Hypothalamus (tissue), 51 donors: ENCODE data around the gene FRMD5.

Source experiments
- DNase-seq, 51 donors: peaks; one replicate each; lab custom pipeline; 2025; lab: John Stamatoyannopoulos, UW

Gene FRMD5

DNA sequence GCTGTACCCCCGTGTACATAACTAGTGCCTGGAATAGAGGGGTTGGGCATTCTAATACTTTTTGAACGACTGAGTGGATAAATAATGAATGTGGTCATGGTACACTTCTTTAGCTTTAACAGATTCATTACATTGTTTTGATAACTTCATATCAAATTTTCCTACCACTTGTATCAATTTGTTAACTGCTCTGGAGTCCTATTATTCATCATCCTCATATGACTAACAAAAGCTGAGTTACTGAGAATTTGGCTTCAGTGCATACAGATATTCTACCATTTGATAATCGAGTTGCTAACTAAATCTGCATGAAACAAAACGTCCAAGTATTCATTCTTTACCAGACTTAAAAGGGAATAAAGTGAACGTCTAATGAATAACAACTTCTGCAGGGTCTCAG is 31.7 kb downstream of the FRMD5 start:
- no peak for DNase-seq

DNA sequence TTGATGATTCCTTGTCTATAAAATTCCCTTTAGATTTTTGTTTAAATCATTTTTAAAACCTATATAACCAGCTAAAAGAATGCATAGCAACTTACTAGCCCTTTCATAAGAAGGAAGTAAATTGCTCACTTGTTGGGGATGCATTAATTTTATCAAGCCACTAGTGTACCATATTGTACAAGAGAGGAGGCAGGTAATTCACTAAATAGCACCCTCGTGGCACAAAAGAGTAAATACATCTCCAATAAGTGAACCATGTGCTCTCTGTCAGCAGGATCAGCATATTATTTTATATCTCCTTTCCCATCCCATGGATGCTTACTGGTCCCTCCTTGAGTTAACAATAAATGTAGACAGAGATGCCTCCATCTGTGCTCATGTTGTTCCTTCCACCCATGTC is 34.3 kb downstream of the FRMD5 start:
- DNase-seq: no peak

DNA sequence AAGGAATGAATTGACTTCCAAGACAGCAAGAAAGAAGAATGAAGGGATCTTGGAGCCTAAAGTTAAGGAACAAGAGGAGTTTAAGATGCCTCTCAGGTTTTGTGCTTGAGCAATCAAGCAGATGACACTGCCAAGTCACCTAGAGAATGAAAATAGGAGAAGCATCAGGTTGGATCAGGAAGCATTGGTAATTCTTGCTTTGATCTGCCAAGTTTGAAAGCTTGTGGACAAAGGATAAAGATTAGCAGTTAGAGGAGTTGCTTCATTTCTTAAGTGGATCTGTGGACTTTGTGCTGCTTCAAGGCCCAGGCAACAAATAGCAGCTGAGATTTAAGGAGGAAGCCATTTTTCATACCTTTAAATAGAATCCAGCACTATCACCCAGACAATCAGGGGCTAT is 35.6 kb downstream of the FRMD5 start:
- no peak for DNase-seq

GRCh38 chr15:44158111-44158510 is 37.0 kb downstream of the FRMD5 start:
- no peak for DNase-seq

GRCh38 chr15:44157679-44158078 is 37.4 kb downstream of the FRMD5 start:
- DNase-seq: no peak

GRCh38 chr15:44153352-44153751 is 41.7 kb downstream of the FRMD5 start:
- no peak for DNase-seq

DNA sequence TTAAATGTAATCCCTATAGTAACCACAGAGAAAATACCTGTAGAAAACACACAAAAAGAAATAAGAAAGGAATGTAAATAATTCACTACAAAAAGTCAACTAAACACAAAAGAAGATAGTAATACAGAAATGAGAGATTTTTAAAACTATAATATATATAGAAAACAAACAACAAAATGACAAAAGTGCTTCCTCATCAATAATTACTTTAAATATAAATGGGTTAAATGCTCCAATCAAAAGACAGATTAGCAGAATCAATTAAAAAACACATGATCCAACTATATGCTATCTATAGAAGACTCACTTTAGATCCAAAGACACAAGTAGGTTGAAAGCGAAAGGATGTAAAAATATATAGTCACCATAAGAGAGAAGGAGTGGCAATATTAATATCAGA is 45.8 kb downstream of the FRMD5 start:
- DNase-seq: no peak

GRCh38 chr15:44148580-44148979 is 46.5 kb downstream of the FRMD5 start:
- DNase-seq: no peak

- DNase-seq: no peak
Measured at GRCh38 chr15:44147636-44148035, 47.4 kb downstream of the FRMD5 start.

GRCh38 chr15:44145495-44145894 is 49.6 kb downstream of the FRMD5 start:
- DNase-seq: no peak

DNA sequence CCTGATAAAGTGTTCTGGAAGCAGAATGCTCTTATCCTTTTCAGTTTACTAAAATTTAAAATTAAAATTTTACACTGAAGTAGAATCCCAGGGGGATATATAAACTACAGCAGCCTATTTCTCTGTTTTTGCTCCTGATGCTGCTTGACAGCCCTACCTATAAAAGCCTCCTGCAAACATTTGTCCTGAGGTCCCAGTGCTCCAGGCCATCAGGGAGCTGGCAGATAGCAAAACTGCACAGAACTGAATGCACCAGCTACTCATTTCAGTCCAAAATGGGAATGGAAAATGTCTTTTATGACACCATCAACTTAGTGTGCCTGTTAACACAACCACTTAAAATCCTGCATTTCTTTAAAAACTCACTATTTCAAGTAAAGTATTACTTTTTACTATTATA is 50.1 kb downstream of the FRMD5 start:
- no peak for DNase-seq

DNA sequence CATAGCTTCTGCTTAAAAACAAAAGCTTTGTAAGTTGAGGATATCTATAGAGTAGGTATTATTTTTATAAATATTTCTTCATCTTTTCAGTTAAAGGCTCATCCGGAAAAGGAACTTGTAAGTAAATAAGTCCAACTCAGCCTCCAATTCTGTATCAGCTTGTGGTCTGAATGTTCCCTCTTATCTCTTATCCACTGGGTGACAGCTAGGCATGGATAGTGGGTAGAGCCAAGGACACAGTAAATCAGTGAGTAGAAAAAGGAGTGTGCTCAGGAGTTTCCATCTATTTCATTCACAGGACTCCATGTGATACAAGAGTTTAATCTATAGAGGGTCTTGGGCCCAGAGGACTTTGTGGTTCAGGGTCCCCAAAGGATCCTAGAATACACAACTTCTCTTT is 50.9 kb downstream of the FRMD5 start:
- no peak for DNase-seq

DNA sequence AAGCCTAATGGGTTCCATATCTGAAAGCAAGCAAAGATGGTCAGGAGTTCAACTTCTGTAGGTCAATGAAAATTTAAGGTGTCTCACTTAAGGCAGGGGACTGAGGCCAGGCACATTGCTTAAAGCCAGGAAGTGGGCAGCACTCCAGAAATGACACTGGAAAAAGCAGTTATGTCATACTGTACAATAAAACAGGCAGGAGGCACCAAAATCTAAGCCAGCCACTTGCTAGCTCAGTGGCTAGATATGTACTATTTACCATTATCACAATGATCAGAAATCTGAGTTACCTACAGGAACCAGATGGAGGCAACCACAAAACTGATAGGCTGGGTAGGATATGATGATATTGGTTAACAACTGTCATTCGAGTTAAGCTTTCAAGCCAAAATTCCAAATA is 57.3 kb downstream of the FRMD5 start:
- no peak for DNase-seq

- DNase-seq: no peak
Measured at GRCh38 chr15:44136991-44137477, 58.0 kb downstream of the FRMD5 start.

DNA sequence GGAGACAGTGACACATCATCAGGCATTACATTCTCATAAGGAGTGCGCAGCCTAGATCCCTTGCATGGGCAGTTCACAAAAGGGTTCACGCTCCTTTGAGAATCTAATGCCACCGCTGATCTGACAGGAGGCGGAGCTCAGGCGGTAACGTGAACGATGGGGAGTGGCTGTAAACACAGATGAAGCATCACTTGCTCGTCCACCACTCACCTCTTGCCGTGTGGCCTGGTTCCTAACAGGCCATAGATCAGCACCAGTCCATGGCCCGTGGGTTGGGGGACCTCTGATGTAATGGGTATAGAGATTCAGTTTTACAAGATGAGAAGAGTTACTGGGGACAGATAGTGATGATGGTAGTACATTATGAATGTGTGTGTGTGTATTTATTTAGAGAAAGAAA is 63.0 kb downstream of the FRMD5 start:
- DNase-seq: no peak

GRCh38 chr15:44130778-44131177 is 64.3 kb downstream of the FRMD5 start:
- no peak for DNase-seq

GRCh38 chr15:44129911-44130310 is 65.2 kb downstream of the FRMD5 start:
- DNase-seq: no peak

DNA sequence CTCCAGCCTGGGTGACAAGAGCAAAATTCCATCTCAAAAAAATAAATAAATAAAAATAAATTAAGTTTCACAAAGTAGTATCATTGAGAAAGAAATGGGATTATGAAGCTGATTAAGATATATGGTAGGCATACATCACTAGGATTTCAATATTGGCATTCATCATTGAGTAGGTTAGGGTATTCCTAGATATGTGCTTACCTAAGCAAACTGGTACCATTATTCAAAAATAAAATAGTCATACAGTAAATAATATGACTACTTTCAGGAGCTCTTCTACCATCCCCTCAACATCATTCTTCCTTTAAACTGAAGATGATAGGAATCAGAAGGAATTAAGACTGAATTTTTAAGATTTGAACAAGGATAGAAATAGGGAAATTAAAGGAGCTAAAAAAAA is 66.6 kb downstream of the FRMD5 start:
- DNase-seq: no peak

DNA sequence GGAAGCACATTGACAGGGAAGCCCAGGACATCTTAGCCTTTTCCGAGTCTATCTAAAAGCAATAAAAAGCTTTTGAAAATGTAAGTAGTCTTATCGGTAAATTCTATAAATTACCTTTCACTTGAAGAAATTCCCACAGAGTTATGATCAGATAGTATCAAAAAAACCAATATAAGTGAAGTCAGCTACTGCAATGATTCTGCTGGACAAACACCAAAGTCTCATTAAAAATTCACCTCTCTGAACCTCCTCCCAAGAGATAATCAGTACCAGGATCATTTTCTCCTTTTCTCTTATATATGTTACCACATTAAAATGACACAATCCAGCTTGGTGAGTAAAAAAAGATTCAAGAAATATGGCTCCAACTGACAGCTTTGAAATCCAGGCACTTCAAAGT is 69.2 kb downstream of the FRMD5 start:
- DNase-seq: no peak

DNA sequence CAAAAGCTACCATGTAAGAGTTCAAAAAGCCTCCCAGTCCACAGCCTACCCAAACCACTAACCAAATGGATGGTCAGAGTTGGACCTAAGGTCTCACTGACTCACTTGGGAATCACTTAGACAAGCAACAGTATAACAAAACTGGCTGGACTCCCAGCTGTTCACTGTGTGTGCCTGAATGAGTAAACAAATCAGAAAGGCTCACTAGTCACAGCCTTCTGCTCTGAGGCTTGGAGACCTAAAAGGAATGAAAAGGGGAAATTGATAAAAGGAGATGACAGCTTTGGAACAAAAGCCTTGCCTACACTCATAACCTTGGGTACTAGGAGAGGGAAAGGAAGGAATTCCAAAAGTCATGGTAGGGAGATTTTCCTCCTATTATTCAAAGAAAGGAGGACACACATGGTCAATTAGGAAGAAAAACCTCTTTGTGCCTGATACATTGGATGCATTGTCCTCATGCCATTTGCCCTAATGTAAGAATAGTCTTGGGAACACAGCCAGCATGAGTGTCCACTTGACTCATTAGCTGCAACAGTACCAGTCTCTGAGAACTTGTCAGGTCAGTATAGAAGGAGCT is 92.3 kb downstream of the FRMD5 start:
- peak in 36 of 51 donors; percentile 5 to 95 (median 42) for DNase-seq

DNA sequence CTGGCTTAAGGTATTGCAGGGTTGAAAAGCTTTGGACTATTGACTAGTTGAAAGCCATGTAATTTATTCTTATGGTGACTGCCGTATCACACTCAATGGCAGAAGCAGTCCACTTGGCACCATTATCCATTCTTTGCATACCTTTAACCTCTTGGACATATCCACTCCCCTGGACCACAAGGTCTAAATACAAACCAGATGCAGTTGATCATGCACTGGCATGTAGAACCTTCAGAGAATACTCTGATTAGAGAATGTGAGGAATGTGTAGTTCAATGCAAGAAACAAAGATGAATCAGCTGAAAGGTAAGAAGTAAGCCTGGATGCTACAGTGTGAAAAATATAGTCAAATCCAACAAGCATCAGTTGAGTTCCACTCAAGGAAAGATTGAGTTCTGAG is 93.1 kb downstream of the FRMD5 start:
- no peak for DNase-seq

DNA sequence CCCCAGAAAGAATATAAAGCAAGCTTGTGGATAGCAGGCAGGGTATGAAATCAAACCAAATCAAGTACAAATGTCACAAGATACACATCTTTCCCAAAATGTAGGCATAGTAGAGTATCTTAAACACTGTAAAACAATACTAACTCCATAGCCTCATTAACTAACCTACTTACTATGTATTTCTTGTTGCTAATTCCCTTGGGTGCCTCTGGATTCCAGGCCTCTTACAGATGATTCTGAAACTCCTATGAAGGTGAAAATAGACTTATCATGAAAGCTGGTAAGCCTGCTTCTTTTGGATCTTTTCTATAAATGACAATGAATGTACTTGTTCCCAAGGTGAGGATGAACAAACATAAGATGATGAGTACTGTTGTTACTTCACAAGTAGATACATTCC is 93.8 kb downstream of the FRMD5 start:
- DNase-seq: no peak

DNA sequence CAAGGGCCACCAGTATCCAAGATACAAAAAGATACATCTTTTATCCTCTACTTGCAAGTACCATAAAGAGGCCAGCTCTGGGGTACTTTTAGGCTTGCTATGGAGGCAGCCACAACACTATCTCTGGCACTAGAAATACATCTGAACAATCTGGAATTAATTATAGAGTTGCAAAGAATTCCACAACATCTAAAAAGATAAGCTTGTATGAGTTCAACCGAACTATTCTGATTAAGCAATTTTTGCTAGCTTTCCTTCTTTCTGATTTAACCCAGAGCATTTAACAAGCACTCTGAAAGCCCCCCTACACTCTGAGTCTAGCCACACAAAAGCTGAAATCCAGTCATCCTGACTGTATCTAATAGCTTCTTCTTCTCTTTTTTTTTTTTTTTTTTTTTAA is 95.4 kb downstream of the FRMD5 start:
- no peak for DNase-seq
